ENCODE measurements around the gene SPSB2.
"Not testable (repeated sequence)": the region's sequence is repeated elsewhere in the genome, so short reads cannot be mapped to it uniquely, and the experiment has no call there.

DNA sequence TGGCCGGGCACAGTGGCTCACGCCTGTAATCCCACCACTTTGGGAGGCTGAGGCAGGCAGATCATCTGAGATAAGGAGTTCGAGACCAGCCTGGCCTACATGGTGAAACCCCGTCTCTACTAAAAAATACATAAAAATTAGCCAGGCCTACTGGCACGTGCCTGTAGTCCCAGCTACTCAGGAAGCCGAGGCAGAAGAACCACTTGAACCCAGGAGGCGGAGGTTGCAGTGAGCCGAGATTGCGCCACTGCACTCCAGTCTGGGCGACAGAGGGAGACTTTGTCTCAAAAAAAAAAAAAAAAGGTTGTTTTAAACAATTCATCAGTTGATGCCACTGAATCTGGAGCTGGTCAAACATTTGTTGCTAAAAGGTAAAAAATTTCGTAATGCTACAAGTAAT is 6.7 kb upstream of the SPSB2 start:
- TF ChIP-seq, protein P1, sequence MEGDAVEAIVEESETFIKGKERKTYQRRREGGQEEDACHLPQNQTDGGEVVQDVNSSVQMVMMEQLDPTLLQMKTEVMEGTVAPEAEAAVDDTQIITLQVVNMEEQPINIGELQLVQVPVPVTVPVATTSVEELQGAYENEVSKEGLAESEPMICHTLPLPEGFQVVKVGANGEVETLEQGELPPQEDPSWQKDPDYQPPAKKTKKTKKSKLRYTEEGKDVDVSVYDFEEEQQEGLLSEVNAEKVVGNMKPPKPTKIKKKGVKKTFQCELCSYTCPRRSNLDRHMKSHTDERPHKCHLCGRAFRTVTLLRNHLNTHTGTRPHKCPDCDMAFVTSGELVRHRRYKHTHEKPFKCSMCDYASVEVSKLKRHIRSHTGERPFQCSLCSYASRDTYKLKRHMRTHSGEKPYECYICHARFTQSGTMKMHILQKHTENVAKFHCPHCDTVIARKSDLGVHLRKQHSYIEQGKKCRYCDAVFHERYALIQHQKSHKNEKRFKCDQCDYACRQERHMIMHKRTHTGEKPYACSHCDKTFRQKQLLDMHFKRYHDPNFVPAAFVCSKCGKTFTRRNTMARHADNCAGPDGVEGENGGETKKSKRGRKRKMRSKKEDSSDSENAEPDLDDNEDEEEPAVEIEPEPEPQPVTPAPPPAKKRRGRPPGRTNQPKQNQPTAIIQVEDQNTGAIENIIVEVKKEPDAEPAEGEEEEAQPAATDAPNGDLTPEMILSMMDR (IDR thresholded peaks at IDR 0.05; ENCODE audit: low read length): not testable (repeated sequence)
- TF ChIP-seq EZH2 (IDR thresholded peaks at IDR 0.05; ENCODE audit: borderline replicate concordance, low read length): not testable (repeated sequence)
